Measurements from ENCODE around the gene ITSN1.
"Not testable (repeated sequence)": the region's sequence is repeated elsewhere in the genome, so short reads cannot be mapped to it uniquely, and the experiment has no call there.

ITSN1 gene

DNA sequence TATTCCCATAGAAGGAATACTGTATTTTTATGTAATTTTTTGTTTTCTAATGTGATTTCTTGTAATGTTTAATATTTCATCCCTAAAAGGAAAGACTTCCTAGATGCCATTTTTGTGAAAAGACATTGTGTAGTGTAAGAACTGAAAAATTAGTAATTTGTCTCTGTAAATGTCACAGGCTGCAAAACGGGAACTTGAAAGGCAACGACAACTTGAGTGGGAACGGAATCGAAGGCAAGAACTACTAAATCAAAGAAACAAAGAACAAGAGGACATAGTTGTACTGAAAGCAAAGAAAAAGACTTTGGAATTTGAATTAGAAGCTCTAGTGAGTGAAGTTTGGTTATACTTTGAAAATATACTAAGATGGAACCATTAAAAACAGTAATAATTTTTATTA lies 132.2 kb downstream of the ITSN1 start:
- no peak for DNase-seq (ENCODE audit: low read depth)

- no peak for DNase-seq (ENCODE audit: low read depth)
Measured at GRCh38 chr21:33775100-33775828, 133.0 kb downstream of the ITSN1 start.

- no peak for DNase-seq (ENCODE audit: low read depth)
Measured at GRCh38 chr21:33780631-33781030, 138.3 kb downstream of the ITSN1 start.

GRCh38 chr21:33781121-33781520 lies 138.8 kb downstream of the ITSN1 start:
- DNase-seq (ENCODE audit: low read depth): no peak

DNA sequence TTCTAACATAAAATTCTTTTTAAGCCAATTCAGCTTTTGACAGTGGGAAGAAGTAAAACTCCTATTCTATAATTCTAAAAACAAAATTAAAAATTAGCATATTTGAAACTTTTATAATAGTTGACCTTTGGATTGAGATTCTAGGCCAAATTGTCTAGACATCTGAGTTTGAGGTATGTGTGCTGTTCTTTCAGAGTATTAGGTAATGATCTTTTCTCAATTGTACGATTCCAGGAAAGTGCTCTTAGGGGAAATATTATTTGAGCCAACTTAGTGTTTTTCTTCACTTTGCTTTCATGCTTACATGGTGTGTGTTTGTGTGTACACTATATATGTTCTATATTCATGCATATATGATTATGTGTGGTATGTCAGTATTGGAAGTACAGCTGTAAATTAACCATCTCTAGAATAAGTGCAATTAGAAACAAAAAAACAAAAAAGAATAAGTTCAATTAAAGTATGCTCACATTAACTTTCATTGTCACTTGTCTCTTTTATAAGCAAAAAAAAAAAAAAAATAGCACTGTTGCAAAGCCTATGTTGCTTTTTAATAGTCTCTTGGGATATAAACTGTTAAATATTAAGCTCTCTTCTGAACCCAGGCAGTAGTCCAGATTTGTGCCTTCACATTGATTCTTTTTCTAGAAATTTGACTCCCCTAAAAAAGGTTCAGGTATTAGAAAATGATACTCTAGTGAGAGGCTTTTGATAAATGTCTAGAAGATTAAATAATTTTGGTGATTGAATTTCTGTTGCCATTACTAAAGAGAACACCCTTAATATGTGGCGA lies 141.1 kb downstream of the ITSN1 start:
- no peak for DNase-seq (ENCODE audit: low read depth)

GRCh38 chr21:33787431-33787830 lies 145.1 kb downstream of the ITSN1 start:
- no peak for DNase-seq (ENCODE audit: low read depth)

- not testable (repeated sequence) for DNase-seq (ENCODE audit: low read depth)
Measured at GRCh38 chr21:33788438-33788837, 146.1 kb downstream of the ITSN1 start.

DNA sequence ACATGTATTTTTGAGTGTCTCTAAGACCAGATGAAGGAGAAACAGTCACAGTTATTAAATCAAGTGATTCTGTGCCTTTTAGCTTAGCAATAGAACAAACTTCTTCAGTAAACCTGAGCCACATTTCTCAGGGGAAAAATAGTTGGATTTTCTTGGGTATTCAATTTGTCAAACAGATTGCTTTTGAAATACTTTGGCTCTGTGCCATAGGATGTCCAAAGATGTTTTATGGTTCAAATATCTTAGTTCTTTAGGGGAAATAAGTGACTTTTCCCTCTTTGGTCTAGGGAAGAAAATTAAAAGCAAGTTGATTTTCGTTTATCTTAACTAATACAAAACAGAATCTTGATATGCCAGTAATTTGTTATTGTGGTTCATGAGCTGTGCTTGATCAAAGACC lies 147.4 kb downstream of the ITSN1 start:
- no peak for DNase-seq (ENCODE audit: low read depth)

DNA sequence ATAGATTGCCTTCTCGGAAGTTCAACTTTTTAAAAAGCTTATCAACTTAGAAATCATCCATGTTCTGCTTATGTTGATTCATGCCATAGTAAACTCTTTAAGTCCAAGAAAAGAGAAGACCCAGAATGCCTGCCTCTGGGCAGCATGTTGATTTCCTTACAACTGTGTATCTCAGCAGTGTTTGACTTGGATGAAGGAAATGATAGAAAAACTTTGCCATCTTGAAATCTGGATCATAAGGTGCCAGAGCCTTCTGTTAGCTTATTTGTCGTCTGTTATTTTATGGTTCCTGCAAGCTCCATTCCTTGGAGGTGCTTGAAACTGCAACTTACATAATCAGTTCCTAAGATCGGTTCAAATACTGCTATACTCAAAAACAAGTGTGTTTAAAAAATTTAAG lies 148.8 kb downstream of the ITSN1 start:
- no peak for DNase-seq (ENCODE audit: low read depth)

DNA sequence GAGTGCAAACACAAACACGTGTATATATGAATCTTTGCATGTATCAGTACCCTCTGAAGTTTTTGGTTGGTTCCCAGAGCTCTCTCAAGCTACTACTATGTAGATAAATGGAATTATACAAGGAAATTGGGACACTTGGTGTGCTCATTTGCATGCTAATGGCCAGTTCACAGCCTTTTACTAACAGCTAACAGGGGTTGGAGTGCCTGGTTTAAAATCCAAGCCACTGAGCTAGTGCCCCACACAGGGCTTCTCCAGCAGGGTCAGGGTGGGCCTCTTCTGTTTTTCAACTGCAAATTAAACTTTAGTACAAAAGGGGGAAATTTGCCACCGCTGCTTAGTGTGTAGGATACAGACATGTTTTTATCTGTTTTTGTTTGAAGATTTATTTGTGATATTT lies 152.3 kb downstream of the ITSN1 start:
- DNase-seq (ENCODE audit: low read depth): no peak

GRCh38 chr21:33797565-33797964 lies 155.3 kb downstream of the ITSN1 start:
- DNase-seq (ENCODE audit: low read depth): no peak

DNA sequence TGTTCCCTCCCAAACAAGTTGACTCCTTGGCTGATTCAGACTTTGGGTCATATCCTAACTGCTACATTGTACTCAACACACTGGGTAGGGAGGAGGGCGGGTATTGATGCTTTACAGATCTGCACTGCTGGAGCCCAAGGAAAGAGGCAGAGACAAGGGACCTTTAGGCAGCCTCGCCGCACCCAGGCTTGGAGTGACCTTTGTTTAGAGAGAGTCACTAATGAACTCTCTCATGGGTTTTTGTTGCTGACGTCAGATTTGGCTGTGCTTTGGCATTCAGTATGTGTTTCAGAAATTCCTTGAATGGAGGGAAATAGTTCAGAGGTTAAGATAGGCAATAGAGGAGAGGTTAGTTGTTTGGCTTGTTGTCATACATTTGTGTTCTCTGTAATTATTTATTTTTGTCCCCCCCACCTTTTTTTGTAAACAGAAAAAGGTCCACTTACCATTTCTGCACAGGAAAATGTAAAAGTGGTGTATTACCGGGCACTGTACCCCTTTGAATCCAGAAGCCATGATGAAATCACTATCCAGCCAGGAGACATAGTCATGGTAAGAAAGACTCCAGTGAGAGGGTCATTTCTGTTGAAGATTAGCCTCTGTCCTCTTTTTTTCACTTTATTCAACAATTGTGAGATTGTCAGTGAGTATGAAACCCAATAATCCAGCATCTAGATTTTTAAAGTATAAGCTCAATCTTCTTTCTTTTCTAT lies 157.2 kb downstream of the ITSN1 start:
- DNase-seq (ENCODE audit: low read depth): no peak

DNA sequence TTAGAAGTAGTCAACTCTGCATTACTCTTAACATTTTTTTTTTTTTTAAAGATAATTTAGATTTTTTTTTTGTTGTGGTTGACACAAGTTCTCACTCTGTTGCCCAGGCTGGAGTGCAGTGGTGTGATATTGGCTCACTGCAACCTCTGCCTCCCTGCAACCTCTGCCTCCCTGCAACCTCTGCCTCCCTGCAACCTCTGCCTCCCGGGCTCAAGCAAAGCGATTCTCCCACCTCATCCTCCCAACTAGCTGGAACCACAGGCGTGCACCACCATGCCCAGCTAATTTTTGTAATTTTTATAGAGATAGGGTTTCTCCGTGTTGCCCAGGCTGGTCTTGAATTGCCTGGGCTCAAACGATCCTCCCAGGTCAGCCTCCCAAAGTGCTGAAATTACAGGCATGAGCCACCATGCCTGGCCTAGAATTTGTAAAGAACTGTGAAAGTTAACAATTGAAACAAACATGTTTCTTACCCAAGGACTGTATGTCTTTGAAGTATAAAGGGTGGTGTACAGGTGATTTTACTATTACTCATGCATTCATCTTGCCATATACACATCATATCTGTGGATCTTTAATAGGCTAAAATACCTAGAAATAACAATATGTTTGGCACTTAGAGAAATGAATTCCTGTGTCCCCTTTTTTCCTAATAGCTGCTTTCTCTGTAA lies 158.6 kb downstream of the ITSN1 start:
- DNase-seq (ENCODE audit: low read depth): no peak

- DNase-seq (ENCODE audit: low read depth): peak; percentile 22
Measured at GRCh38 chr21:33801424-33802405, 159.4 kb downstream of the ITSN1 start.

DNA sequence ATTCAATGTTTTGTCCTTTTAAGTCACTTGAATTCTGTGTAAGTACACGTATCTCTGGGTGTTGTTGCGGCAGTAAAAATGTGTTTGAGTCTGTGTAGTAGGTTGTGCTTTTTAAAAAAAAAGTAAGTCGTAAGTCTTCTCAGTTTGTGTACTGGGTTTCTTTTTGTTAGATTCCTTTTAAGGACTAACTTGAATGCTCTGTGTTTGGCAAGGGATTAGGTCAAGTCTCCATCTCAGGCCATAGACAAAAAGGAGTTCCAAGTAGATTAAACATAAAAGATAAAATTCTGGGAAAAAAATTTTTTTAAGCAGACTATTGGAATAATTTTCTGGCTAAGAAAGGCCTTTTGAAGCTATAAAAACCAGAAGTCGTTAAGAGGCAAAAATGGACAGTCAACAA lies 160.2 kb downstream of the ITSN1 start:
- no peak for DNase-seq (ENCODE audit: low read depth)

- no peak for DNase-seq (ENCODE audit: low read depth)
Measured at GRCh38 chr21:33808715-33809367, 166.5 kb downstream of the ITSN1 start.

DNA sequence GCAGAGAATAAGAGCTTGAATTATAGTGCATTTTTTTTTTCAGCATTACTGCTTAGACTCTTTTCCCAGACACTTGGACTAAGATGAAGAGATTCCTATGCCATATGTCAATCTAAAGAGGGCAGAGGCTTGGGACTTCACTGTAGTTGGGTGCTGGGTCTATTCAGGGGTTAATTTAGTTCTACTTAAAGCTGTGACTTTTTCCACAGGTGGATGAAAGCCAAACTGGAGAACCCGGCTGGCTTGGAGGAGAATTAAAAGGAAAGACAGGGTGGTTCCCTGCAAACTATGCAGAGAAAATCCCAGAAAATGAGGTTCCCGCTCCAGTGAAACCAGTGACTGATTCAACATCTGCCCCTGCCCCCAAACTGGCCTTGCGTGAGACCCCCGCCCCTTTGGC lies 168.5 kb downstream of the ITSN1 start:
- no peak for DNase-seq (ENCODE audit: low read depth)

DNA sequence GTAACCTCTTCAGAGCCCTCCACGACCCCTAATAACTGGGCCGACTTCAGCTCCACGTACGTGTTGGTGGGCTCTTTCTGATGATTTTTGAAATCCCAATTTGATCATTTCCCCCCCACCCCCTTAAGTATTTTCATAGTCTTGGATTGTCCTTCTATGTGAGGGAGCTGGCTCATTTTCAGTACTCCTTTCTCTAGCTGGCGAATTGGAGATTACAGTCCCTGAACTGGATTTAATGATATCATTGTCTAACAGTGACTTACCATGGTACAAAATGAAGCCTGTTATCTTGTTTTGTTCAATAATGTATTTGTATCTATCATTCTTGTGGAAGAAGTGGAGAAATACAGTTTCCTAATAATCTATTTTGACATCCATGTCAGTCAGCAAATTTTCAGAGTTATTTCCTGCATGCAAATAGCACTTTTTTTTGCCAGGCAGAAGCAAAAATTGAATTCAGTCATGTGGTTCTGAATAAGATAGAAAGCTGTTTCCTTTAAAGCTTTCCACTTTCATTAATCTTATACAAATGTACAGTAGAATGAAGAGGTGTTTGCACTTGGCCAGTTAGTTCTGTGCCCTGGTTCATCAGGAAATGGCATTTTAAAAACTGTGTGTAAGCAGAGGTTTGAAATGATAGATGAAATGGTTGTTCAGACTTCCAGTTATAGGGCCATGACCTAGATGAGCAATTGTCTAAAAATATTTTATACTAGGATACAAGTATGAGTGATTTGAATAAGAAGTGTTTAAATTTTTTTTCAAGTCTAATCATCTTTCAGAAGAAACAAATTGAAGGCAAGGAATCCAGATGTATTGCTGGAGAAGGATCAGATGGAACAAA lies 169.1 kb downstream of the ITSN1 start:
- DNase-seq (ENCODE audit: low read depth): no peak

DNA sequence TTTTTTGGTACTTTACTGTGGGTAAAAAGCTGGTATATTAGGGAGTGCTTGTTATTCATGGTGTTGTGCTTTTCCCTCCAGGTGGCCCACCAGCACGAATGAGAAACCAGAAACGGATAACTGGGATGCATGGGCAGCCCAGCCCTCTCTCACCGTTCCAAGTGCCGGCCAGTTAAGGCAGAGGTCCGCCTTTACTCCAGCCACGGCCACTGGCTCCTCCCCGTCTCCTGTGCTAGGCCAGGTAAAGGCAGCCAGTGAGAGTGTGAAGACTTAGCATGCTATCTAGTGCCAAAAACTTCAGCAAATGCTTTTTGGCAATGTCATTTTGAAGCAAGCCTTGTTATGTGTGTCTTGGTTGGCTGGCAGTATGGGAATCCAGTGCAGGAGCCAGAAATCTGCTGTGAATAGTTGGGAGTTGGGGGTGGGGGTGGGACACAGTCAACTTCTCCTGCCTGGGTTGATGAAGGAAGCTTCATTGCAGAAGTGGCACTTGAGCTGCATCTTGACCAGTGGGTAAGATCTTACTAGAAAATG lies 171.6 kb downstream of the ITSN1 start:
- DNase-seq (ENCODE audit: low read depth): no peak

All from HS-5 (cell line).